Fibroblast of lung (primary cell): ENCODE results near the gene XPC. TPM values are rescaled to one million over a fixed set of nuclear protein-coding genes. Genes with fewer than 3 reads are reported as not detected.

Experiments
- DNase-seq, 2 donors: peaks; one replicate each; pipeline versions ENCODE4 v3.0.0 to v3.0.0-alpha.2; 2010; ENCODE audit warnings: low read depth in 2 of 2
- H2AFZ ChIP-seq: 2 replicates; pipeline ENCODE4 v1.5.1; 2012; ENCODE audit warnings: low read length, control low read depth, inconsistent platforms
- H3K27ac ChIP-seq: 2 replicates; pipeline ENCODE4 v1.5.1; 2011; ENCODE audit warnings: low read length, control low read depth; ENCODE audit not compliant: insufficient read depth
- H3K27me3 ChIP-seq: 2 replicates; pipeline ENCODE4 v1.5.1; 2011; ENCODE audit warnings: mild to moderate bottlenecking, low read length; ENCODE audit not compliant: control insufficient read depth, insufficient read depth
- H3K36me3 ChIP-seq: 2 replicates; pipeline ENCODE4 v1.5.1; 2011; ENCODE audit warnings: low read length; ENCODE audit not compliant: control insufficient read depth, insufficient read depth
- H3K4me1 ChIP-seq: 2 replicates; pipeline ENCODE4 v1.5.1; 2011; ENCODE audit warnings: low read length; ENCODE audit not compliant: control insufficient read depth, insufficient read depth; ENCODE audit errors: extremely low read depth
- H3K4me2 ChIP-seq: 2 replicates; pipeline ENCODE4 v1.5.1; 2011; ENCODE audit warnings: low read length, control low read depth; ENCODE audit not compliant: insufficient read depth; ENCODE audit errors: extremely low read depth
- H3K4me3 ChIP-seq, 4 experiments: fragments of 200-600 bp in 1 of 4; sonication (generic) in 1 of 4; replicated peaks in 1 of 4; 2 replicates each; pipeline ENCODE4 v1.5.1; 2011 to 2016; ENCODE audit warnings: low read length in 4 of 4, low read depth in 3 of 4, mild to moderate bottlenecking in 3 of 4, control low read depth in 2 of 4, inconsistent platforms in 1 of 4, mixed read lengths in 1 of 4; ENCODE audit not compliant: insufficient read depth in 1 of 4; ENCODE audit errors: control extremely low read depth in 1 of 4
- H3K79me2 ChIP-seq: 2 replicates; pipeline ENCODE4 v1.5.1; 2012; ENCODE audit warnings: mild to moderate bottlenecking, low read length, inconsistent platforms; ENCODE audit not compliant: control insufficient read depth, insufficient read depth
- H3K9ac ChIP-seq: 2 replicates; pipeline ENCODE4 v1.5.1; 2011; ENCODE audit warnings: mild to moderate bottlenecking, low read length, control low read depth; ENCODE audit not compliant: insufficient read depth
- H3K9me3 ChIP-seq: 2 replicates; pipeline ENCODE4 v1.5.1; 2012; ENCODE audit warnings: low read depth, low read length; ENCODE audit not compliant: control insufficient read depth, insufficient read depth
- H4K20me1 ChIP-seq: 2 replicates; pipeline ENCODE4 v1.5.1; 2011; ENCODE audit warnings: low read length; ENCODE audit not compliant: control insufficient read depth, insufficient read depth; ENCODE audit errors: extremely low read depth
- CTCF ChIP-seq, 2 donors: IDR thresholded peaks in 1 of 2; conservative IDR thresholded peaks in 1 of 2; 1 replicate in 1 of 2; 2 replicates in 1 of 2; pipeline ENCODE4 v1.5.1; 2011 to 2012; ENCODE audit warnings: low read length in 2 of 2, control low read depth in 1 of 2, inconsistent platforms in 1 of 2, low read depth in 1 of 2, mild to moderate bottlenecking in 1 of 2
- EZH2 ChIP-seq: IDR thresholded peaks from 2 replicates; pipeline ENCODE4 v1.5.1; 2012; ENCODE audit warnings: low read length, control low read depth, mild to moderate bottlenecking; ENCODE audit errors: missing control alignments
- polyA plus RNA-seq, 2 donors: library from polyadenylated mRNA; depleted of rRNA in 1 of 2; stranded (reverse) in 1 of 2; unstranded in 1 of 2; fragments of >200 nt; gene quantifications; 2 replicates each; pipeline ENCODE4 v1.2.1, GENCODE V29; 2011 to 2012; ENCODE audit warnings: missing spikeins in 1 of 2
- total RNA-seq: library from RNA; depleted of rRNA; stranded (reverse); fragments of >200 nt; gene quantifications from 2 replicates; pipeline ENCODE4 v1.2.1, GENCODE V29; 2014

The XPC gene
- total and polyA plus RNA-seq, 2 donors (not counting 1 experiment from before 2014, with no cell fraction given), result 18.4 to 95.6 TPM

- Histone ChIP-seq H3K4me2 (no peak overlapping the region), H3K27me3 (no peaks in the 10 kb centered on the region), H4K20me1 (no peaks in the 10 kb centered on the region), H2AFZ (no peak overlapping the region), H3K9ac (no peak overlapping the region), H3K4me3 (no peak overlapping the region), H3K4me1 (peaks cover 2% of the 10 kb centered on the region), H3K79me2 (no peaks in the 10 kb centered on the region), H3K9me3 (no peaks in the 10 kb centered on the region), H3K27ac (no peak overlapping the region), H3K36me3 (no peaks in the 10 kb centered on the region)
- no peak for DNase-seq
- no peak for TF ChIP-seq EZH2
- no peak for TF ChIP-seq CTCF (conservative IDR thresholded peaks at IDR 0.05 in 1 of 2, IDR thresholded peaks at IDR 0.05 in 1 of 2; ENCODE audit: low read depth in 1 of 2, low read length in 2 of 2)
Observed at GRCh38 chr3:14214764-14215163, 36.4 kb upstream of the XPC start.

- H3K9me3 ChIP-seq, result no peaks in the 10 kb centered on the region
- no peak for DNase-seq
- H3K27ac ChIP-seq, result no peak overlapping the region
- H2AFZ ChIP-seq, result no peak overlapping the region
- no peaks in the 10 kb centered on the region for H3K36me3 ChIP-seq
- TF ChIP-seq EZH2, result no peak
- no peak for TF ChIP-seq CTCF (conservative IDR thresholded peaks at IDR 0.05 in 1 of 2, IDR thresholded peaks at IDR 0.05 in 1 of 2; ENCODE audit: low read depth in 1 of 2, low read length in 2 of 2)
- H3K27me3 ChIP-seq, result no peaks in the 10 kb centered on the region
- H3K4me2 ChIP-seq, result no peak overlapping the region
- H3K4me3 ChIP-seq, result no peak overlapping the region
- no peaks in the 10 kb centered on the region for H4K20me1 ChIP-seq
- H3K79me2 ChIP-seq, result no peaks in the 10 kb centered on the region
- H3K4me1 ChIP-seq, result peaks cover 7% of the 10 kb centered on the region
- no peak overlapping the region for H3K9ac ChIP-seq
Observed at GRCh38 chr3:14213066-14213774, 34.8 kb upstream of the XPC start.

GRCh38 chr3:14212032-14212431 lies 33.6 kb upstream of the XPC start:
- H3K27me3 ChIP-seq, result no peaks in the 10 kb centered on the region
- no peak overlapping the region for H3K27ac ChIP-seq
- H3K4me2 ChIP-seq, result no peak overlapping the region
- H3K79me2 ChIP-seq, result no peaks in the 10 kb centered on the region
- no peak for DNase-seq
- H3K9ac ChIP-seq, result no peak overlapping the region
- H3K36me3 ChIP-seq, result no peaks in the 10 kb centered on the region
- H3K4me1 ChIP-seq, result peaks cover 7% of the 10 kb centered on the region
- H2AFZ ChIP-seq, result no peak overlapping the region
- H4K20me1 ChIP-seq, result no peaks in the 10 kb centered on the region
- H3K4me3 ChIP-seq, result no peak overlapping the region
- TF ChIP-seq CTCF (conservative IDR thresholded peaks at IDR 0.05 in 1 of 2, IDR thresholded peaks at IDR 0.05 in 1 of 2; ENCODE audit: low read depth in 1 of 2, low read length in 2 of 2) (no peak), EZH2 (no peak)
- no peaks in the 10 kb centered on the region for H3K9me3 ChIP-seq
